C4-2B (cell line): ENCODE data around the gene ORMDL2.

ENCODE experiments used
- CTCF ChIP-seq: fragments of 450-650 bp; conservative IDR thresholded peaks from 2 replicates; pipeline ENCODE4 v1.5.1; 2017; ENCODE audit warnings: mild to moderate bottlenecking
- ZFX ChIP-seq: fragments of 450-650 bp; IDR thresholded peaks from 2 replicates; pipeline ENCODE4 v1.6.1; 2017

- TF ChIP-seq CTCF: no peak
- no peak for TF ChIP-seq ZFX
These were observed 2.4 kb upstream of the ORMDL2 start for GRCh38 chr12:55815473-55815872.
